SK-N-SH treated with all-trans-retinoic acid at 6 μM for 48 hours (cell line): Measurements from ENCODE around the gene OPRM1.

Source experiments
- ARNTL ChIP-seq: fragments of 450-650 bp; formaldehyde crosslinking; IDR thresholded peaks from 2 replicates; pipeline ENCODE4 v1.5.0; 2020; ENCODE audit warnings: low read depth, mild to moderate bottlenecking, moderate library complexity, borderline replicate concordance
- ISL1 ChIP-seq: fragments of 250-450 bp; sonication (Bioruptor Pico); IDR thresholded peaks from 2 replicates; pipeline ENCODE4 v2.1.2; 2022; ENCODE audit warnings: mild to moderate bottlenecking, moderate library complexity
- PATZ1 ChIP-seq: fragments of 250-450 bp; sonication (Bioruptor Pico); IDR thresholded peaks from 2 replicates; pipeline ENCODE4 v1.8.0; 2020; ENCODE audit warnings: mild to moderate bottlenecking, moderate library complexity, borderline replicate concordance
- RARB ChIP-seq: fragments of 250-450 bp; sonication (Bioruptor Pico); IDR thresholded peaks from 2 replicates; pipeline ENCODE4 v1.8.0; 2021; ENCODE audit warnings: mild to moderate bottlenecking, moderate library complexity
- TOX ChIP-seq: fragments of 250-450 bp; sonication (Bioruptor Pico); IDR thresholded peaks from 2 replicates; pipeline ENCODE4 v1.8.0; 2021; ENCODE audit warnings: mild to moderate bottlenecking, moderate library complexity, borderline replicate concordance
- ZFP3 ChIP-seq: fragments of 250-450 bp; sonication (Bioruptor Pico); IDR thresholded peaks from 2 replicates; pipeline ENCODE4 v1.5.0; 2020; ENCODE audit warnings: mild to moderate bottlenecking, moderate library complexity
- ZFP30 ChIP-seq: fragments of 450-650 bp; formaldehyde crosslinking; IDR thresholded peaks from 2 replicates; pipeline ENCODE4 v1.5.0; 2022; ENCODE audit warnings: mild to moderate bottlenecking, moderate library complexity
- ZNF8 ChIP-seq: fragments of 450-650 bp; formaldehyde crosslinking; IDR thresholded peaks from 2 replicates; pipeline ENCODE4 v1.5.0; 2020; ENCODE audit warnings: mild to moderate bottlenecking, moderate library complexity

GRCh38 chr6:154196333-154196885 is 157.4 kb downstream of the OPRM1 start:
- no peak for TF ChIP-seq ISL1 (CRISPR knock-in tag)
- no peak for TF ChIP-seq RARB
- no peak for TF ChIP-seq ARNTL (CRISPR knock-in tag)
- no peak for TF ChIP-seq ZFP3 (CRISPR knock-in tag)
- no peak for TF ChIP-seq PATZ1 (CRISPR knock-in tag)
- no peak for TF ChIP-seq TOX (CRISPR knock-in tag)
- no peak for TF ChIP-seq ZNF8 (CRISPR knock-in tag)
- TF ChIP-seq ZFP30 (CRISPR knock-in tag): no peak
